HepG2 (cell line): ENCODE results near the gene CACTIN. TPM values are rescaled to one million over a fixed set of nuclear protein-coding genes. Genes with fewer than 3 reads are reported as not detected.
"Not testable (repeated sequence)": the region's sequence is repeated elsewhere in the genome, so short reads cannot be mapped to it uniquely, and the experiment has no call there.

Experiments
- ATAC-seq: fragments of 200-7000 bp; cut with Tn5 transposase; 3 replicates; pipeline ENCODE4 v1.9.1; 2020; ENCODE audit warnings: mild to moderate bottlenecking, moderate library complexity
- BruUV-seq: library from RNA; stranded (reverse); fragments of 400-500 nt; replicated peaks from 2 replicates; lab custom pipeline; 2021; lab: Mats Ljungman, UMichigan
- CTCF ChIA-PET: fragments of 300-600 bp; formaldehyde crosslinking; extraction: SDS; loops from one replicate; lab custom pipeline; 2021; ENCODE audit warnings: low total read pairs, inconsistent platforms, low intra/inter-chr PET ratio; lab: Yijun Ruan, JAX
- POLR2A ChIA-PET: fragments of 350-600 bp; sonication (Branson Sonifier 250); formaldehyde crosslinking; loops from one replicate; lab custom pipeline; 2020; ENCODE audit warnings: antibody characterized with exemption, inconsistent platforms; lab: Yijun Ruan, JAX
- DNase-seq: peaks from one replicate; pipeline ENCODE4 v3.0.0-alpha.2; 2015; ENCODE audit warnings: low spot score
- FAIRE-seq: peaks from 3 replicates; lab custom pipeline; 2011; peaks lifted over from hg19 to GRCh38; lab: Jason Lieb, UNC
- H2AFZ ChIP-seq: one replicate; pipeline ENCODE4 v1.6.1; 2011; ENCODE audit warnings: low read length, inconsistent platforms
- H3K27ac ChIP-seq: fragments of 300-600 bp; 3 replicates; pipeline ENCODE4 v1.8.0; 2011; ENCODE audit warnings: mixed run types, mild to moderate bottlenecking, mixed read lengths, low read length, inconsistent platforms; ENCODE audit not compliant: insufficient read depth; ENCODE audit errors: extremely low read length
- H3K27me3 ChIP-seq, 2 experiments: fragments of 200-600 bp in 1 of 2; 2 replicates in 1 of 2; 3 replicates in 1 of 2; pipeline versions ENCODE4 v1.6.0 to v1.8.0; 2011; ENCODE audit warnings: low read length in 2 of 2, mild to moderate bottlenecking in 2 of 2, moderate library complexity in 2 of 2, inconsistent platforms in 1 of 2; ENCODE audit not compliant: insufficient read depth in 2 of 2, control insufficient read depth in 1 of 2
- H3K36me3 ChIP-seq, 2 experiments: fragments of 200-600 bp in 1 of 2; replicated peaks in 1 of 2; 2 replicates in 1 of 2; 3 replicates in 1 of 2; pipeline versions ENCODE4 v1.5.1 to v1.8.0; 2011; ENCODE audit warnings: low read length in 2 of 2, inconsistent platforms in 1 of 2; ENCODE audit not compliant: insufficient read depth in 2 of 2, control insufficient read depth in 1 of 2
- H3K4me1 ChIP-seq: 2 replicates; pipeline ENCODE4 v1.5.1; 2012; ENCODE audit warnings: low read length, inconsistent platforms; ENCODE audit not compliant: insufficient read depth
- H3K4me2 ChIP-seq: 2 replicates; pipeline ENCODE4 v1.6.0; 2011; ENCODE audit warnings: low read depth, low read length, inconsistent platforms
- H3K4me3 ChIP-seq, 3 experiments: fragments of 200-600 bp in 1 of 3; sonication (generic), shearing (Covaris generic) in 1 of 3; replicated peaks in 1 of 3; 2 replicates each; pipeline ENCODE4 v1.5.1; 2011 to 2016; ENCODE audit warnings: low read length in 3 of 3, inconsistent platforms in 2 of 3, low read depth in 2 of 3, mild to moderate bottlenecking in 2 of 3, control low read depth in 1 of 3, mixed read lengths in 1 of 3; ENCODE audit not compliant: insufficient read depth in 1 of 3
- H3K79me2 ChIP-seq: one replicate; pipeline ENCODE4 v1.6.1; 2011; ENCODE audit warnings: low read length, inconsistent platforms; ENCODE audit not compliant: insufficient read depth
- H3K9ac ChIP-seq: 2 replicates; pipeline ENCODE4 v1.6.0; 2011; ENCODE audit warnings: mild to moderate bottlenecking, low read depth, low read length, inconsistent platforms; ENCODE audit not compliant: insufficient read depth
- H3K9me3 ChIP-seq: 2 replicates; pipeline ENCODE4 v1.5.1; 2012; ENCODE audit warnings: mild to moderate bottlenecking, low read length
- H4K20me1 ChIP-seq: 2 replicates; pipeline ENCODE4 v1.6.0; 2011; ENCODE audit warnings: inconsistent platforms, mild to moderate bottlenecking, low read length, moderate library complexity; ENCODE audit not compliant: insufficient read depth
- ZNF784 ChIP-seq: sonication (generic); formaldehyde crosslinking; IDR thresholded peaks from 2 replicates; pipeline ENCODE4 v1.5.1; 2020; ENCODE audit warnings: missing genetic modification reagents, mild to moderate bottlenecking, borderline replicate concordance
- WGBS: methylation state at CpG from one replicate; pipeline ENCODE4 v1.1.6; 2017; ENCODE audit warnings: low lambda C conversion rate; 5-methylcytosine and 5-hydroxymethylcytosine counted together
- in situ Hi-C: cut with HindIII; loops from 2 replicates; pipeline ENCODE4 v1.10.0; 2017; ENCODE audit warnings: low pct_unique_long_range_greater_than_20kb; ENCODE audit not compliant: extremely low pct_ligation_motif_present
- intact Hi-C: fragments of 100-400 bp; cut with micrococcal nuclease; formaldehyde crosslinking; loops from one replicate; pipeline ENCODE4 v1.10.0; 2022; ENCODE audit not compliant: unreplicated experiment
- polyA plus RNA-seq, 8 experiments: library from polyadenylated mRNA; depleted of rRNA in 3 of 8; stranded (reverse) in 7 of 8; unstranded in 1 of 8; fragments of >200 nt; fragmentation: Illumina TruSeq in 4 of 8; extraction: Trizol in 4 of 8; gene quantifications; 2 replicates each; pipeline versions ENCODE4 v1.2.1 to v1.2.3, GENCODE V29; 2011 to 2016; ENCODE audit warnings: low read depth in 4 of 8, missing spikeins in 1 of 8, mixed read lengths in 1 of 8; ENCODE audit not compliant: insufficient read depth in 1 of 8
- total RNA-seq, 5 experiments: library from RNA; depleted of rRNA; stranded (reverse); fragments of >200 nt; fragmentation: Illumina TruSeq; extraction: Trizol; gene quantifications; 2 replicates each; pipeline ENCODE4 v1.2.3, GENCODE V29; 2016; ENCODE audit warnings: low read depth in 1 of 5
- TF ChIP-seq, protein P1 (sequence below): sonication (generic); formaldehyde crosslinking; IDR thresholded peaks from 2 replicates; pipeline ENCODE4 v1.5.0; 2020; ENCODE audit warnings: missing genetic modification reagents

Gene CACTIN
- total and polyA plus RNA-seq, 2 of the 13 experiments (the other 11 are each of a cell fraction or from before 2014, with no cell fraction given): 10.0 to 16.6 TPM

- TF ChIP-seq, protein P1, sequence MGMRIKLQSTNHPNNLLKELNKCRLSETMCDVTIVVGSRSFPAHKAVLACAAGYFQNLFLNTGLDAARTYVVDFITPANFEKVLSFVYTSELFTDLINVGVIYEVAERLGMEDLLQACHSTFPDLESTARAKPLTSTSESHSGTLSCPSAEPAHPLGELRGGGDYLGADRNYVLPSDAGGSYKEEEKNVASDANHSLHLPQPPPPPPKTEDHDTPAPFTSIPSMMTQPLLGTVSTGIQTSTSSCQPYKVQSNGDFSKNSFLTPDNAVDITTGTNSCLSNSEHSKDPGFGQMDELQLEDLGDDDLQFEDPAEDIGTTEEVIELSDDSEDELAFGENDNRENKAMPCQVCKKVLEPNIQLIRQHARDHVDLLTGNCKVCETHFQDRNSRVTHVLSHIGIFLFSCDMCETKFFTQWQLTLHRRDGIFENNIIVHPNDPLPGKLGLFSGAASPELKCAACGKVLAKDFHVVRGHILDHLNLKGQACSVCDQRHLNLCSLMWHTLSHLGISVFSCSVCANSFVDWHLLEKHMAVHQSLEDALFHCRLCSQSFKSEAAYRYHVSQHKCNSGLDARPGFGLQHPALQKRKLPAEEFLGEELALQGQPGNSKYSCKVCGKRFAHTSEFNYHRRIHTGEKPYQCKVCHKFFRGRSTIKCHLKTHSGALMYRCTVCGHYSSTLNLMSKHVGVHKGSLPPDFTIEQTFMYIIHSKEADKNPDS: no peak
- no peak for TF ChIP-seq ZNF784 (CRISPR knock-in tag)
Measured at GRCh38 chr19:3631053-3631861, 4.7 kb upstream of the CACTIN start (continued).

GRCh38 chr19:3628766-3629165 lies 2.2 kb upstream of the CACTIN start:
- peaks cover 18% of the 10 kb centered on the region for H3K4me1 ChIP-seq
- CTCF ChIA-PET, H3K36me3 ChIP-seq, H3K9me3 ChIP-seq, H3K4me3 ChIP-seq, FAIRE-seq, DNase-seq, BruUV-seq, H3K9ac ChIP-seq, H2AFZ ChIP-seq, H3K4me2 ChIP-seq, H3K27ac ChIP-seq, in situ Hi-C loops, H3K27me3 ChIP-seq, H4K20me1 ChIP-seq, ATAC-seq: not testable (repeated sequence)
- intact Hi-C loops: loop anchor here (5.0 kb wide), 1 partner anchor 714 kb away; the partner anchor contains the start of gene MPND
- H3K79me2 ChIP-seq: peaks cover 20% of the 10 kb centered on the region
- 52% methylated on average over 9 of the region's 9 CpGs for WGBS
- POLR2A ChIA-PET: interaction anchor here (0.7 kb wide), 1 partner anchor 43 kb away, joined by 3 read pairs; no protein-coding TSS in a partner anchor
